ENCODE data around the gene PRSS12. TPM values are rescaled to one million over a fixed set of nuclear protein-coding genes. Genes with fewer than 3 reads are reported as not detected.
"Not testable (repeated sequence)": the region's sequence is repeated elsewhere in the genome, so short reads cannot be mapped to it uniquely, and the experiment has no call there.

The PRSS12 gene
- total RNA-seq, result not detected
- long read RNA-seq, result 0 reads

- DNase-seq (ENCODE audit: missing footprints) (peak; percentile 78), ATAC-seq (peak; percentile 79)
- intact Hi-C loops (cut with DNase I), result loop anchor here (2.0 kb wide), 1 partner anchor 72 kb away; no protein-coding TSS in a partner anchor
Observed at GRCh38 chr4:118352843-118353533, at the start of gene PRSS12. Gene PRSS12 (minus strand): TSS chr4:118353003. CDS start chr4:118352720, 283 bp downstream.

GRCh38 chr4:118400356-118400755, 47.6 kb upstream of the PRSS12 start:
- intact Hi-C loops (cut with DNase I), result no loop called here
- ATAC-seq (no peak), DNase-seq (ENCODE audit: missing footprints) (no peak)

- ATAC-seq; intact Hi-C loops (cut with DNase I); DNase-seq (ENCODE audit: missing footprints): not testable (repeated sequence)
Observed at GRCh38 chr4:118399883-118400282, 47.1 kb upstream of the PRSS12 start.

- intact Hi-C loops (cut with DNase I), result no loop called here
- no peak for ATAC-seq
- DNase-seq (ENCODE audit: missing footprints), result no peak
Observed at GRCh38 chr4:118398226-118399090, 45.7 kb upstream of the PRSS12 start.

- no peak for DNase-seq (ENCODE audit: missing footprints)
- intact Hi-C loops (cut with DNase I), result no loop called here
- ATAC-seq, result no peak
Observed at GRCh38 chr4:118397623-118397979, 44.8 kb upstream of the PRSS12 start.

GRCh38 chr4:118396881-118397622, 44.2 kb upstream of the PRSS12 start:
- no peak for ATAC-seq
- no peak for DNase-seq (ENCODE audit: missing footprints)
- intact Hi-C loops (cut with DNase I), result no loop called here

GRCh38 chr4:118395057-118395644, 42.3 kb upstream of the PRSS12 start:
- intact Hi-C loops (cut with DNase I), result no loop called here
- ATAC-seq, result no peak

GRCh38 chr4:118392509-118392908, 39.7 kb upstream of the PRSS12 start:
- ATAC-seq; intact Hi-C loops (cut with DNase I); DNase-seq (ENCODE audit: missing footprints): not testable (repeated sequence)

More at GRCh38 chr4:118395057-118395644, 42.3 kb upstream of the PRSS12 start:
- no peak for DNase-seq (ENCODE audit: missing footprints)

- DNase-seq (ENCODE audit: missing footprints) (no peak), ATAC-seq (no peak)
- intact Hi-C loops (cut with DNase I), result no loop called here
Observed at GRCh38 chr4:118390121-118390520, 37.3 kb upstream of the PRSS12 start.

GRCh38 chr4:118389721-118390120, 36.9 kb upstream of the PRSS12 start:
- DNase-seq (ENCODE audit: missing footprints) (no peak), ATAC-seq (no peak)
- intact Hi-C loops (cut with DNase I), result no loop called here

GRCh38 chr4:118388606-118389005, 35.8 kb upstream of the PRSS12 start:
- DNase-seq (ENCODE audit: missing footprints) (no peak), ATAC-seq (no peak)
- intact Hi-C loops (cut with DNase I), result no loop called here

- no peak for DNase-seq (ENCODE audit: missing footprints)
- no peak for ATAC-seq
- intact Hi-C loops (cut with DNase I), result no loop called here
Observed at GRCh38 chr4:118381902-118382301, 29.1 kb upstream of the PRSS12 start.

GRCh38 chr4:118373614-118374255, 20.9 kb upstream of the PRSS12 start:
- intact Hi-C loops (cut with DNase I), result no loop called here
- no peak for ATAC-seq
- DNase-seq (ENCODE audit: missing footprints), result no peak

GRCh38 chr4:118372251-118372650, 19.4 kb upstream of the PRSS12 start:
- intact Hi-C loops (cut with DNase I), result no loop called here
- ATAC-seq (no peak), DNase-seq (ENCODE audit: missing footprints) (no peak)

- DNase-seq (ENCODE audit: missing footprints) (no peak), ATAC-seq (no peak)
- intact Hi-C loops (cut with DNase I), result no loop called here
Observed at GRCh38 chr4:118369231-118369630, 16.4 kb upstream of the PRSS12 start.

- intact Hi-C loops (cut with DNase I), result no loop called here
- no peak for DNase-seq (ENCODE audit: missing footprints)
- ATAC-seq, result no peak
Observed at GRCh38 chr4:118367872-118368271, 15.1 kb upstream of the PRSS12 start.

GRCh38 chr4:118367361-118367760, 14.6 kb upstream of the PRSS12 start:
- DNase-seq (ENCODE audit: missing footprints), result no peak
- intact Hi-C loops (cut with DNase I), result no loop called here
- no peak for ATAC-seq

- DNase-seq (ENCODE audit: missing footprints) (no peak), ATAC-seq (no peak)
- intact Hi-C loops (cut with DNase I), result no loop called here
Observed at GRCh38 chr4:118363166-118363565, 10.4 kb upstream of the PRSS12 start.

GRCh38 chr4:118361192-118361591, 8.4 kb upstream of the PRSS12 start:
- intact Hi-C loops (cut with DNase I), result no loop called here
- DNase-seq (ENCODE audit: missing footprints), result no peak
- ATAC-seq, result no peak

Data from Right ventricle myocardium inferior (tissue), 1 donor.